Upper lobe of left lung (tissue), 6 donors: ENCODE results near the gene SEC24C. TPM values are rescaled to one million over a fixed set of nuclear protein-coding genes. Genes with fewer than 3 reads are reported as not detected.
A peak's percentile ranks its signal among the peaks of the same experiment; 100 is the strongest.
"Not testable (repeated sequence)": the region's sequence is repeated elsewhere in the genome, so short reads cannot be mapped to it uniquely, and the experiment has no call there.

Experiments
- ATAC-seq, 2 donors: fragments of 200-7000 bp; cut with Tn5 transposase; one replicate each; pipeline ENCODE4 v1.9.1; 2022; ENCODE audit warnings: mild to moderate bottlenecking in 2 of 2, moderate library complexity in 2 of 2; ENCODE audit not compliant: low FRiP score in 2 of 2
- DNase-seq, 2 donors: peaks; one replicate each; pipeline ENCODE4 v3.0.0-alpha.2; 2019 to 2020
- H3K27ac ChIP-seq, 4 donors: fragments of 200-600 bp; sonication (generic); one replicate each; pipeline ENCODE4 v1.5.1; 2016 to 2019
- H3K27me3 ChIP-seq, 4 donors: fragments of 200-600 bp; sonication (generic); one replicate each; pipeline ENCODE4 v1.5.1; 2017 to 2019
- H3K36me3 ChIP-seq, 4 donors: fragments of 200-600 bp; sonication (generic); one replicate each; pipeline ENCODE4 v1.5.1; 2016 to 2019
- H3K4me1 ChIP-seq, 4 donors: fragments of 200-600 bp; sonication (generic); one replicate each; pipeline ENCODE4 v1.5.1; 2018 to 2019
- H3K4me3 ChIP-seq, 4 donors: fragments of 200-600 bp; sonication (generic); one replicate each; pipeline ENCODE4 v1.5.1; 2017 to 2019; ENCODE audit warnings: mild to moderate bottlenecking in 2 of 4, moderate library complexity in 1 of 4
- H3K9me3 ChIP-seq, 4 donors: fragments of 200-600 bp; sonication (generic); one replicate each; pipeline ENCODE4 v1.5.1; 2018 to 2019
- EP300 ChIP-seq, 4 donors: sonication (generic); formaldehyde crosslinking; IDR thresholded peaks; one replicate each; pipeline ENCODE4 v1.5.1; 2017; ENCODE audit warnings: antibody characterized with exemption in 4 of 4, control low read depth in 2 of 4
- POLR2A ChIP-seq, 4 donors: fragments of 450-650 bp; IDR thresholded peaks; one replicate each; pipeline ENCODE4 v1.5.1; 2016 to 2017; ENCODE audit warnings: antibody characterized with exemption in 4 of 4, mild to moderate bottlenecking in 2 of 4
- POLR2AphosphoS5 ChIP-seq, 2 donors: sonication (generic); formaldehyde crosslinking; IDR thresholded peaks; one replicate each; pipeline ENCODE4 v1.5.1; 2017; ENCODE audit warnings: antibody characterized with exemption in 2 of 2
- WGBS, 2 donors: methylation state at CpG; one replicate each; pipeline ENCODE4 v1.1.5; 2017 to 2018; 5-methylcytosine and 5-hydroxymethylcytosine counted together
- total RNA-seq, 6 donors: library from RNA; depleted of rRNA in 4 of 6; stranded (reverse); fragments of >200 nt in 4 of 6; gene quantifications; one replicate each; pipeline versions ENCODE4 v1.1.0 to v1.2.1, GENCODE V29; 2016 to 2021
- TF ChIP-seq, protein P1 (sequence below), 6 experiments: fragments of 450-650 bp in 4 of 6; fragments of 200-600 bp in 2 of 6; sonication (generic) in 2 of 6; IDR thresholded peaks; one replicate each; pipeline ENCODE4 v1.5.1; 2016 to 2019; ENCODE audit warnings: antibody characterized with exemption in 6 of 6
- donor health status: DM: no; HTN: no; CAD: no; lungs with moderate emphysema.
- donor health status: DM: no; HTN: yes; CAD: no; lungs with severe emphysema.

Gene SEC24C
- total RNA-seq, 6 donors from 2014 or later = 55.1 to 84.0 (median 65.0) TPM

DNA sequence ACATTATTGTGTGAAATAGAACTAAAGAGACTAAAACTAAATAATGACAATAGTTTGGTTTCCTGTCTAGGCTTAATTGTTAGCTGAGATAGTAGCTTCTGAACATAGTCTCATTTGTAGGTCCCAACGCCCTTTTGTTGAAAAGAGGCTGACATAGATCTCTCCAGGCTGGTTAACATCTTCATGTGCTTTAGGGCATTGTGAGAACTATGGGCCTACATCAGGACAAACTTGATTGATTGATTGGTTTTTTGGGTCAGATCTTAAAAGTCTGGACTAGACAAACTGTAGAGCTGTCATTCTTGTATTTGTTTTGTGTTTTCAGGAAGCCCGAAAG lies 38.5 kb downstream of the SEC24C start:
- TF ChIP-seq POLR2A (IDR thresholded peaks at IDR 0.05) (no peak), POLR2AphosphoS5 (IDR thresholded peaks at IDR 0.05) (no peak), EP300 (IDR thresholded peaks at IDR 0.05) (no peak)
- TF ChIP-seq, protein P1, sequence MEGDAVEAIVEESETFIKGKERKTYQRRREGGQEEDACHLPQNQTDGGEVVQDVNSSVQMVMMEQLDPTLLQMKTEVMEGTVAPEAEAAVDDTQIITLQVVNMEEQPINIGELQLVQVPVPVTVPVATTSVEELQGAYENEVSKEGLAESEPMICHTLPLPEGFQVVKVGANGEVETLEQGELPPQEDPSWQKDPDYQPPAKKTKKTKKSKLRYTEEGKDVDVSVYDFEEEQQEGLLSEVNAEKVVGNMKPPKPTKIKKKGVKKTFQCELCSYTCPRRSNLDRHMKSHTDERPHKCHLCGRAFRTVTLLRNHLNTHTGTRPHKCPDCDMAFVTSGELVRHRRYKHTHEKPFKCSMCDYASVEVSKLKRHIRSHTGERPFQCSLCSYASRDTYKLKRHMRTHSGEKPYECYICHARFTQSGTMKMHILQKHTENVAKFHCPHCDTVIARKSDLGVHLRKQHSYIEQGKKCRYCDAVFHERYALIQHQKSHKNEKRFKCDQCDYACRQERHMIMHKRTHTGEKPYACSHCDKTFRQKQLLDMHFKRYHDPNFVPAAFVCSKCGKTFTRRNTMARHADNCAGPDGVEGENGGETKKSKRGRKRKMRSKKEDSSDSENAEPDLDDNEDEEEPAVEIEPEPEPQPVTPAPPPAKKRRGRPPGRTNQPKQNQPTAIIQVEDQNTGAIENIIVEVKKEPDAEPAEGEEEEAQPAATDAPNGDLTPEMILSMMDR (IDR thresholded peaks at IDR 0.05) = no peak
- Histone ChIP-seq H3K4me3 (peak overlapping the region in 3 of 4 donors; percentile 76 to 98 (median 83)), H3K4me1 (peaks cover 41 to 60% (median 45%) of the 10 kb centered on the region in 4 donors), H3K9me3 (no peaks in the 10 kb centered on the region), H3K36me3 (peaks cover 0 to 23% (median 9%) of the 10 kb centered on the region in 4 donors), H3K27ac (peak overlapping the region; percentile 86 to 97 (median 91)), H3K27me3 (no peaks in the 10 kb centered on the region)
- WGBS, 2 donors = 44 to 50% methylated on average over 2 of the region's 2 CpGs
- ATAC-seq (no peak), DNase-seq (no peak)

DNA sequence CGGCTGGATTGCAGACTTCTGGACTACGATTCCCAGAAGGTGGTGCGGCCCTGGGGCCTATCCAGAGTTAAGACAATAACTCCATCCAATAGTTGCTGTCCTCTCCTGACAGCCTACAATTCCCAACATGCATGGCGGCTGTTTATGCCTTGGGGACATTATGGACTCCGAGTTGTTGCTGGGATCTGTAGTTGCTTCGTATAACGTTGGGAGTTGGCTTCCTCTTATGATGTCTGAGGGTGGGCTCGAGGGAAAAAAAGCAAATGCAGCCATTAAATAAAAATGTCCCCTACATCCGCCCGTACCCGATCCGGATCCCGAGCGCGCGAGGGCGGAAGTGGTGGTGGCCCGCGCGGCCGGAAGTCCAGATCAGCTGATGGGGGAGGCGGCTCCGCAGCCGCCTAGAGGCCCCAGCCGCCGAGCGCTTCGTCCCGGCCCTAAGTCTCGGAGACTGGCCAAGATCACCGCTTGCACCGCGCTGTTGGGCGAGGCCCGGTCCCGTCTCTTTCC lies 41.1 kb downstream of the SEC24C start, which contains the start of gene ZSWIM8:
ZSWIM8 (plus strand) TSS at position 396 of the 510 bp plus-strand sequence. CDS start 273 bp downstream, outside the sequence.
- DNase-seq = peak; percentile 93 to 96
- Histone ChIP-seq H3K4me1 (peaks cover 46 to 58% (median 50%) of the 10 kb centered on the region in 4 donors), H3K4me3 (peak within 1 kb of the TSS; percentile 70 to 99 (median 85)), H3K36me3 (peaks cover 12 to 18% (median 16%) of the 10 kb centered on the region in 4 donors), H3K9me3 (no peaks in the 10 kb centered on the region), H3K27ac (peak within 1 kb of the TSS; percentile 90 to 96 (median 92)), H3K27me3 (no peaks in the 10 kb centered on the region)
- ATAC-seq = peak; percentile 95
- WGBS, 2 donors = 0% methylated on average over 23 to 25 of the region's 36 CpGs
- TF ChIP-seq EP300 (IDR thresholded peaks at IDR 0.05) = peak in 1 of 4 donors; percentile 34
- TF ChIP-seq POLR2A (IDR thresholded peaks at IDR 0.05) = peak in 3 of 4 donors; percentile 70 to 86 (median 74)
- TF ChIP-seq, protein P1 (IDR thresholded peaks at IDR 0.05) = peak in 1 of 6 experiments; percentile 31
- peak; percentile 77 to 93 for TF ChIP-seq POLR2AphosphoS5 (IDR thresholded peaks at IDR 0.05)

DNA sequence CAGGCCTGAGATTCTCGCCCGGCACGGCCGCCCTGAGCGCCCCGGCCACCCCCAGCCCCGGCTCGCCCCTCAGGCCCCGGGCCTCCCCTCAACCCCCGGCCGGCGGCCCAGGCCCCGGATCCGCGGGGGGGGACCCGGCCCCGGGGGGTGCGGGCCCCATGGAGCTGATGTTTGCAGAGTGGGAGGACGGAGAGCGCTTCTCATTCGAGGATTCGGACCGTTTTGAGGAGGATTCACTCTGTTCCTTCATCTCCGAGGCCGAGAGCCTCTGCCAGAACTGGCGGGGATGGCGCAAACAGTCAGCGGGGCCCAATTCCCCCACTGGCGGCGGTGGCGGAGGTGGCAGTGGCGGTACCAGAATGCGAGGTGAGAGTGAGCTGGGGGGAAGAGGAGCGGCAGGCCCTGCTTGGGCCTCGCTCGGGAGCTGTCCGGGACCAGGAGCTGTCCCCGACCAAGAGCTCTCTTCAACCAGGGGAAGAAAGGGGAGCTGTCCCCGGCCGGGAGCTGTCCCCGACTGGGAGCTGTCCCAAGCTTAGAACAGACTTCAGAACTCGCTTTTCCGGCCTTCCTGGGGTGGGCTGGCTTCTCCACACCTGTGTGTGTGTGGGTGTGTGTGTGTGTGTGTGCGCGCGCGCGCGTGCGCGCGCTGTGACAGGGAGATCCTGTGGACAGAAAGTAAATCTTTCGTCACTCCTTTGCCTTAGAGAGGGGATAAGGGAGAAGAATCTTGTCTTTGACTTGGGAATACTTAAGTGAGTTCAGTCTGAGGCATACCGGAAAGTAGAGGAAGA lies 41.7 kb downstream of the SEC24C start:
- H3K4me1 ChIP-seq = peaks cover 39 to 52% (median 43%) of the 10 kb centered on the region in 4 donors
- TF ChIP-seq POLR2A (IDR thresholded peaks at IDR 0.05) (no peak), POLR2AphosphoS5 (IDR thresholded peaks at IDR 0.05) (no peak), EP300 (IDR thresholded peaks at IDR 0.05) (no peak)
- TF ChIP-seq, protein P1 (IDR thresholded peaks at IDR 0.05) = no peak
- peak overlapping the region; percentile 70 to 99 (median 85) for H3K4me3 ChIP-seq
- peak overlapping the region; percentile 90 to 96 (median 92) for H3K27ac ChIP-seq
- 1% methylated on average over 15 to 38 of the region's 54 CpGs for WGBS, 2 donors
- no peaks in the 10 kb centered on the region for H3K27me3 ChIP-seq
- no peaks in the 10 kb centered on the region for H3K9me3 ChIP-seq
- ATAC-seq (peak; percentile 3 to 60), DNase-seq (peak; percentile 69 to 92)
- H3K36me3 ChIP-seq = peaks cover 18 to 24% (median 22%) of the 10 kb centered on the region in 4 donors

DNA sequence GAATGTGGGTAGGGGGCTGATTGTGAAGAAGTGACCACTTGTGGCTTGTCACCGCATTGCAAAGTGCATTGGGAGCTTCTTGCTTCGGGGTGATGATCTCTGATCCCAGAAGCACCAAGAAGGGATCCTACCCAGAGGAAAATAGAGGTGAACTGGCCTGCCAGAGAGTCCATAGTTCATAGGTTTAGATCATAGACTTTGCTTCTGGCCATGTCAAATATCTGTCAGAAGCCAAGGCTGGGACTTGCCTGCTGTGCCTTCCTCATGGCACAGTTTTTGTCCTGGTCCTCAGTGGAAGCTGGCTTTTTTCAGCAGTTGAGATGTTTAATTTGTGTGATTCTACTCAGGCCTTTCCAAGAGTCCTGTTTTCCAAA lies 42.3 kb downstream of the SEC24C start:
- Histone ChIP-seq H3K4me1 (peaks cover 35 to 47% (median 39%) of the 10 kb centered on the region in 4 donors), H3K9me3 (no peaks in the 10 kb centered on the region), H3K36me3 (peaks cover 24 to 30% (median 28%) of the 10 kb centered on the region in 4 donors), H3K4me3 (peak overlapping the region; percentile 70 to 99 (median 85)), H3K27me3 (no peaks in the 10 kb centered on the region), H3K27ac (peak overlapping the region; percentile 90 to 96 (median 92))
- TF ChIP-seq, protein P1 (IDR thresholded peaks at IDR 0.05) = no peak
- TF ChIP-seq POLR2AphosphoS5 (IDR thresholded peaks at IDR 0.05) (no peak), POLR2A (IDR thresholded peaks at IDR 0.05) (no peak), EP300 (IDR thresholded peaks at IDR 0.05) (no peak)
- DNase-seq (no peak), ATAC-seq (no peak)
- 3 to 5% methylated on average over 2 of the region's 2 CpGs for WGBS, 2 donors

DNA sequence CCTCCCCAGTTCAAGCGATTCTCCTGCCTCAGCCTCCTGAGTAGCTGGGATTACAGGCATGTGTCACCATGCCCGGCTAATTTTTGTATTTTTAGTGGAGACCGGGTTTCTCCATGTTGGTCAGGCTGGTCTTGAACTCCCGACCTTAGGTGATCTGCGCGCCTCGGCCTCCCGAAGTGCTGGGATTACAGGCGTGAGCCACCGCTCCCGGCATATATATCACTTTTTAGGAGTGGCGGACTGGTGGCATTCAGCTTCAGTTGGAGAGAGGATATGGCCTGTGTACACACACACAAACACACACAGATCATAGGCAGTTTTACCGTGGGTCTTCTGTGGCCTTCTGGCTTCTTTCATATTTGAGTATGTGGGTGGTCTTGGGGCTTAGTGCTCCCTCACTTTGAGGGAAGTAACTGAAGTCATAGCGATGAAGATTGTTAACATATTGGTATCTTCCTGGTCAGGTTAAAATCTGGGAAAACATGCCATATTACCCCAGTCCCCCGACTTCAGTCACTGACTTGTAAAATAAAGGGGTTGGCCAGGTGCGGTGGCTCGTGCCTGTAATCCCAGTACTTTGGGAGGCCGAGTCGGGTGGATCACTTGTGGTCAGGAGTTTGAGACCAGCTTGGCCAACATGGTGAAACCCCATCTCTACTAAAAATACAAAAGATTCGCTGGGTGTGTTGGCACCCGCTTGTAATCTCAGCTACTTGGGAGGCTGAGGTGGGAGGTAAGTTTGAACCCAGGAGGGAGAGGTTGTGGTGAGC lies 43.0 kb downstream of the SEC24C start:
- Histone ChIP-seq H3K4me3 (peak overlapping the region in 3 of 4 donors; percentile 70 to 99 (median 84)), H3K27ac (peak overlapping the region in 1 of 4 donors; percentile 92), H3K36me3 (peaks cover 31 to 37% (median 35%) of the 10 kb centered on the region in 4 donors), H3K4me1 (peaks cover 35 to 45% (median 38%) of the 10 kb centered on the region in 4 donors)
- not testable (repeated sequence) for H3K9me3 ChIP-seq, H3K27me3 ChIP-seq, ATAC-seq, DNase-seq
- 92 to 94% methylated on average over 17 to 21 of the region's 21 CpGs for WGBS, 2 donors
